HepG2 (cell line): ENCODE measurements around the gene SCAMP3. TPM values are rescaled to one million over a fixed set of nuclear protein-coding genes. Genes with fewer than 3 reads are reported as not detected.

Source experiments
- ATAC-seq: fragments of 200-7000 bp; cut with Tn5 transposase; 3 replicates; pipeline ENCODE4 v1.9.1; 2020; ENCODE audit warnings: mild to moderate bottlenecking, moderate library complexity
- BruUV-seq: library from RNA; stranded (reverse); fragments of 400-500 nt; replicated peaks from 2 replicates; lab custom pipeline; 2021; lab: Mats Ljungman, UMichigan
- CTCF ChIA-PET: fragments of 300-600 bp; formaldehyde crosslinking; extraction: SDS; loops from one replicate; lab custom pipeline; 2021; ENCODE audit warnings: low total read pairs, inconsistent platforms, low intra/inter-chr PET ratio; lab: Yijun Ruan, JAX
- POLR2A ChIA-PET: fragments of 350-600 bp; sonication (Branson Sonifier 250); formaldehyde crosslinking; loops from one replicate; lab custom pipeline; 2020; ENCODE audit warnings: antibody characterized with exemption, inconsistent platforms; lab: Yijun Ruan, JAX
- DNase-seq: peaks from one replicate; pipeline ENCODE4 v3.0.0-alpha.2; 2015; ENCODE audit warnings: low spot score
- FAIRE-seq: peaks from 3 replicates; lab custom pipeline; 2011; peaks lifted over from hg19 to GRCh38; lab: Jason Lieb, UNC
- H2AFZ ChIP-seq: one replicate; pipeline ENCODE4 v1.6.1; 2011; ENCODE audit warnings: low read length, inconsistent platforms
- H3K27ac ChIP-seq: fragments of 300-600 bp; 3 replicates; pipeline ENCODE4 v1.8.0; 2011; ENCODE audit warnings: mixed run types, mild to moderate bottlenecking, mixed read lengths, low read length, inconsistent platforms; ENCODE audit not compliant: insufficient read depth; ENCODE audit errors: extremely low read length
- H3K27me3 ChIP-seq, 2 experiments: fragments of 200-600 bp in 1 of 2; 2 replicates in 1 of 2; 3 replicates in 1 of 2; pipeline versions ENCODE4 v1.6.0 to v1.8.0; 2011; ENCODE audit warnings: low read length in 2 of 2, mild to moderate bottlenecking in 2 of 2, moderate library complexity in 2 of 2, inconsistent platforms in 1 of 2; ENCODE audit not compliant: insufficient read depth in 2 of 2, control insufficient read depth in 1 of 2
- H3K36me3 ChIP-seq, 2 experiments: fragments of 200-600 bp in 1 of 2; replicated peaks in 1 of 2; 2 replicates in 1 of 2; 3 replicates in 1 of 2; pipeline versions ENCODE4 v1.5.1 to v1.8.0; 2011; ENCODE audit warnings: low read length in 2 of 2, inconsistent platforms in 1 of 2; ENCODE audit not compliant: insufficient read depth in 2 of 2, control insufficient read depth in 1 of 2
- H3K4me1 ChIP-seq: 2 replicates; pipeline ENCODE4 v1.5.1; 2012; ENCODE audit warnings: low read length, inconsistent platforms; ENCODE audit not compliant: insufficient read depth
- H3K4me2 ChIP-seq: 2 replicates; pipeline ENCODE4 v1.6.0; 2011; ENCODE audit warnings: low read depth, low read length, inconsistent platforms
- H3K4me3 ChIP-seq, 3 experiments: fragments of 200-600 bp in 1 of 3; sonication (generic), shearing (Covaris generic) in 1 of 3; replicated peaks in 1 of 3; 2 replicates each; pipeline ENCODE4 v1.5.1; 2011 to 2016; ENCODE audit warnings: low read length in 3 of 3, inconsistent platforms in 2 of 3, low read depth in 2 of 3, mild to moderate bottlenecking in 2 of 3, control low read depth in 1 of 3, mixed read lengths in 1 of 3; ENCODE audit not compliant: insufficient read depth in 1 of 3
- H3K79me2 ChIP-seq: one replicate; pipeline ENCODE4 v1.6.1; 2011; ENCODE audit warnings: low read length, inconsistent platforms; ENCODE audit not compliant: insufficient read depth
- H3K9ac ChIP-seq: 2 replicates; pipeline ENCODE4 v1.6.0; 2011; ENCODE audit warnings: mild to moderate bottlenecking, low read depth, low read length, inconsistent platforms; ENCODE audit not compliant: insufficient read depth
- H3K9me3 ChIP-seq: 2 replicates; pipeline ENCODE4 v1.5.1; 2012; ENCODE audit warnings: mild to moderate bottlenecking, low read length
- H4K20me1 ChIP-seq: 2 replicates; pipeline ENCODE4 v1.6.0; 2011; ENCODE audit warnings: inconsistent platforms, mild to moderate bottlenecking, low read length, moderate library complexity; ENCODE audit not compliant: insufficient read depth
- ARID4A ChIP-seq: sonication (generic); formaldehyde crosslinking; IDR thresholded peaks from 2 replicates; pipeline ENCODE4 v1.5.0; 2020; ENCODE audit warnings: mild to moderate bottlenecking, missing genetic modification reagents, borderline replicate concordance
- KDM5B ChIP-seq: sonication (generic); formaldehyde crosslinking; IDR thresholded peaks from 2 replicates; pipeline ENCODE4 v1.4.0; 2020; ENCODE audit warnings: missing genetic modification reagents, mild to moderate bottlenecking, borderline replicate concordance
- KLF6 ChIP-seq: IDR thresholded peaks from 2 replicates; pipeline ENCODE4 v1.8.0; 2016; ENCODE audit warnings: missing biosample characterization, missing genetic modification reagents
- NCOR1 ChIP-seq: fragments of 200-600 bp; sonication (generic); IDR thresholded peaks from 2 replicates; pipeline ENCODE4 v1.7.0; 2017; ENCODE audit warnings: antibody characterized with exemption, low read length, borderline replicate concordance
- PAF1 ChIP-seq: IDR thresholded peaks from 2 replicates; pipeline ENCODE4 v1.6.1; 2016; ENCODE audit warnings: missing genetic modification reagents, missing compliant biosample characterization
- SAP130 ChIP-seq: IDR thresholded peaks from 2 replicates; pipeline ENCODE4 v1.6.1; 2016; ENCODE audit warnings: low read depth
- U2AF2 ChIP-seq: fragments of 200-400 bp; formaldehyde crosslinking; IDR thresholded peaks from 2 replicates; pipeline ENCODE4 v1.6.1; 2017; ENCODE audit warnings: low read depth, mild to moderate bottlenecking, low read length
- ZBTB39 ChIP-seq: sonication (generic); formaldehyde crosslinking; IDR thresholded peaks from 2 replicates; pipeline ENCODE4 v1.5.0; 2020; ENCODE audit warnings: missing genetic modification reagents
- ZBTB7B ChIP-seq: sonication (generic); formaldehyde crosslinking; IDR thresholded peaks from 2 replicates; pipeline ENCODE4 v1.4.0; 2020; ENCODE audit warnings: missing genetic modification reagents
- ZFX ChIP-seq: sonication (generic); formaldehyde crosslinking; IDR thresholded peaks from 2 replicates; pipeline ENCODE4 v1.4.0; 2020; ENCODE audit warnings: mild to moderate bottlenecking, low read depth, missing genetic modification reagents, moderate library complexity
- ZMAT5 ChIP-seq: sonication (generic); formaldehyde crosslinking; IDR thresholded peaks from 2 replicates; pipeline ENCODE4 v1.5.0; 2020; ENCODE audit warnings: mild to moderate bottlenecking, low read depth, missing genetic modification reagents, borderline replicate concordance
- ZMYM4 ChIP-seq: sonication (generic); formaldehyde crosslinking; IDR thresholded peaks from 2 replicates; pipeline ENCODE4 v1.8.1; 2023; ENCODE audit warnings: mild to moderate bottlenecking, missing genetic modification reagents
- ZNF232 ChIP-seq: sonication (generic); formaldehyde crosslinking; IDR thresholded peaks from 2 replicates; pipeline ENCODE4 v1.4.0; 2020; ENCODE audit warnings: missing genetic modification reagents, borderline replicate concordance
- ZNF235 ChIP-seq: sonication (generic); formaldehyde crosslinking; IDR thresholded peaks from 2 replicates; pipeline ENCODE4 v1.8.1; 2023; ENCODE audit warnings: mild to moderate bottlenecking, missing genetic modification reagents, borderline replicate concordance
- ZNF44 ChIP-seq: sonication (generic); formaldehyde crosslinking; IDR thresholded peaks from 2 replicates; pipeline ENCODE4 v1.5.1; 2020; ENCODE audit warnings: mild to moderate bottlenecking, missing genetic modification reagents
- ZNF563 ChIP-seq: sonication (generic); formaldehyde crosslinking; IDR thresholded peaks from 2 replicates; pipeline ENCODE4 v1.8.0; 2022; ENCODE audit warnings: mild to moderate bottlenecking, moderate library complexity, missing genetic modification reagents
- WGBS: methylation state at CpG from one replicate; pipeline ENCODE4 v1.1.6; 2017; ENCODE audit warnings: low lambda C conversion rate; 5-methylcytosine and 5-hydroxymethylcytosine counted together
- in situ Hi-C: cut with HindIII; loops from 2 replicates; pipeline ENCODE4 v1.10.0; 2017; ENCODE audit warnings: low pct_unique_long_range_greater_than_20kb; ENCODE audit not compliant: extremely low pct_ligation_motif_present
- intact Hi-C: fragments of 100-400 bp; cut with micrococcal nuclease; formaldehyde crosslinking; loops from one replicate; pipeline ENCODE4 v1.10.0; 2022; ENCODE audit not compliant: unreplicated experiment
- polyA plus RNA-seq, 8 experiments: library from polyadenylated mRNA; depleted of rRNA in 3 of 8; stranded (reverse) in 7 of 8; unstranded in 1 of 8; fragments of >200 nt; fragmentation: Illumina TruSeq in 4 of 8; extraction: Trizol in 4 of 8; gene quantifications; 2 replicates each; pipeline versions ENCODE4 v1.2.1 to v1.2.3, GENCODE V29; 2011 to 2016; ENCODE audit warnings: low read depth in 4 of 8, missing spikeins in 1 of 8, mixed read lengths in 1 of 8; ENCODE audit not compliant: insufficient read depth in 1 of 8
- total RNA-seq, 5 experiments: library from RNA; depleted of rRNA; stranded (reverse); fragments of >200 nt; fragmentation: Illumina TruSeq; extraction: Trizol; gene quantifications; 2 replicates each; pipeline ENCODE4 v1.2.3, GENCODE V29; 2016; ENCODE audit warnings: low read depth in 1 of 5
- TF ChIP-seq, protein P1 (sequence below): sonication (generic); formaldehyde crosslinking; IDR thresholded peaks from 2 replicates; pipeline ENCODE4 v1.5.1; 2020; ENCODE audit warnings: missing genetic modification reagents, mild to moderate bottlenecking, borderline replicate concordance

Gene SCAMP3
- total and polyA plus RNA-seq, 2 of the 13 experiments (the other 11 are each of a cell fraction or from before 2014, with no cell fraction given) = 46.8 to 83.3 TPM

GRCh38 chr1:155285631-155286044 lies 23.5 kb upstream of the SCAMP3 start:
- BruUV-seq = no TSS peak
- CTCF ChIA-PET = no interaction called here
- no peak for TF ChIP-seq ZNF235
- TF ChIP-seq ZBTB39 (CRISPR knock-in tag) = no peak
- TF ChIP-seq, protein P1, sequence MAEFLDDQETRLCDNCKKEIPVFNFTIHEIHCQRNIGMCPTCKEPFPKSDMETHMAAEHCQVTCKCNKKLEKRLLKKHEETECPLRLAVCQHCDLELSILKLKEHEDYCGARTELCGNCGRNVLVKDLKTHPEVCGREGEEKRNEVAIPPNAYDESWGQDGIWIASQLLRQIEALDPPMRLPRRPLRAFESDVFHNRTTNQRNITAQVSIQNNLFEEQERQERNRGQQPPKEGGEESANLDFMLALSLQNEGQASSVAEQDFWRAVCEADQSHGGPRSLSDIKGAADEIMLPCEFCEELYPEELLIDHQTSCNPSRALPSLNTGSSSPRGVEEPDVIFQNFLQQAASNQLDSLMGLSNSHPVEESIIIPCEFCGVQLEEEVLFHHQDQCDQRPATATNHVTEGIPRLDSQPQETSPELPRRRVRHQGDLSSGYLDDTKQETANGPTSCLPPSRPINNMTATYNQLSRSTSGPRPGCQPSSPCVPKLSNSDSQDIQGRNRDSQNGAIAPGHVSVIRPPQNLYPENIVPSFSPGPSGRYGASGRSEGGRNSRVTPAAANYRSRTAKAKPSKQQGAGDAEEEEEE = no peak
- TF ChIP-seq ZNF44 (CRISPR knock-in tag) = no peak
- peak; percentile 52; the same call in 1 of the 2 replicates for TF ChIP-seq ARID4A (CRISPR knock-in tag)
- TF ChIP-seq ZNF563 (CRISPR knock-in tag) = no peak
- TF ChIP-seq NCOR1 = no peak
- TF ChIP-seq KLF6 (CRISPR knock-in tag) = no peak
- TF ChIP-seq ZMYM4 = peak; percentile 52; the same call in 1 of the 2 replicates
- no peak for TF ChIP-seq U2AF2
- no peak for TF ChIP-seq PAF1 (CRISPR knock-in tag)
- TF ChIP-seq ZNF232 (CRISPR knock-in tag) = no peak
- peak; percentile 34; the same call in 1 of the 2 replicates for TF ChIP-seq KDM5B (CRISPR knock-in tag)
- TF ChIP-seq ZFX = peak; percentile 67; the same call in 1 of the 2 replicates
- TF ChIP-seq ZMAT5 (CRISPR knock-in tag) = no peak
- peak; percentile 31; the same call in 1 of the 2 replicates for TF ChIP-seq SAP130 (CRISPR knock-in tag)
- peak; percentile 58; the same call in 1 of the 2 replicates for TF ChIP-seq ZBTB7B (CRISPR knock-in tag)

More at GRCh38 chr1:155285631-155286044, 23.5 kb upstream of the SCAMP3 start:
- ATAC-seq (peak; percentile 53), DNase-seq (no peak), FAIRE-seq (peak; percentile 4)
- WGBS = 80% methylated on average over 5 of the region's 18 CpGs
- no peaks in the 10 kb centered on the region for H4K20me1 ChIP-seq
- no peak overlapping the region for H3K9ac ChIP-seq
- H3K9me3 ChIP-seq = no peaks in the 10 kb centered on the region
- peaks cover 40% of the 10 kb centered on the region for H3K4me1 ChIP-seq
- peak overlapping the region; percentile 73 for H3K27ac ChIP-seq
- H3K36me3 ChIP-seq = no peaks in the 10 kb centered on the region; a peak in 1 of 5 replicates
- POLR2A ChIA-PET = interaction anchor here (1.0 to 2.3 kb wide), 6 partner anchors 13 to 38 kb away, joined by 3 to 21 read pairs (median 10); partner anchors contain the start of genes CLK2, FDPS, PKLR and SCAMP3
- H2AFZ ChIP-seq = no peak overlapping the region
- H3K27me3 ChIP-seq = no peaks in the 10 kb centered on the region
- peak overlapping the region; percentile 58 for H3K4me2 ChIP-seq
- no peaks in the 10 kb centered on the region for H3K79me2 ChIP-seq
- intact Hi-C loops (no loop called here), in situ Hi-C loops (no loop called here)
- H3K4me3 ChIP-seq = peak overlapping the region in 1 of 3 experiments; percentile 30; a peak in 2 of 6 replicates
